ENCODE measurements around the gene MTHFD2L. TPM values are rescaled to one million over a fixed set of nuclear protein-coding genes. Genes with fewer than 3 reads are reported as not detected.

MTHFD2L gene
- 1 to 10 TPM; 7.4 to 7.6 TPM for total RNA-seq

GRCh38 chr4:74157561-74158465, at the start of gene MTHFD2L:
TSS of gene MTHFD2L (plus strand) at chr4:74158118. CDS start at chr4:74158139, 21 bp downstream.

GRCh38 chr4:74308215-74308614, 150.3 kb downstream of the MTHFD2L start, which contains the start of gene EPGN:
TSS of gene EPGN (plus strand) at chr4:74308470. CDS start at chr4:74308534, 64 bp downstream.

Other genes starting within 250 kb of the MTHFD2L start
- not detected for gene PF4, start 176.1 kb upstream of the MTHFD2L start, total RNA-seq
- gene PPBP, start 169.9 kb upstream of the MTHFD2L start, total RNA-seq: not detected
- gene CXCL5, start 159.4 kb upstream of the MTHFD2L start, total RNA-seq: not detected
- gene CXCL3, start 119.4 kb upstream of the MTHFD2L start, total RNA-seq: not detected
- gene CXCL2, start 58.9 kb upstream of the MTHFD2L start, total RNA-seq: not detected
- not detected for gene EPGN, start 150.4 kb downstream of the MTHFD2L start, total RNA-seq
- not detected for gene EREG, start 207.0 kb downstream of the MTHFD2L start, total RNA-seq